Activated CD8-positive, alpha-beta memory T cell treated with anti-CD3 and anti-CD28 coated beads, Interleukin-2, amount 10 ng/mL, durations not matched to agents 7 days and 5 days (primary cell): ENCODE measurements around the gene ITGB8. TPM values are rescaled to one million over a fixed set of nuclear protein-coding genes. Genes with fewer than 3 reads are reported as not detected.
"Not testable (repeated sequence)": the region's sequence is repeated elsewhere in the genome, so short reads cannot be mapped to it uniquely, and the experiment has no call there.

Experiments
- ATAC-seq: fragments of 150-1000 bp; cut with Tn5 transposase; one replicate; pipeline ENCODE4 v1.10.0; 2021; ENCODE audit warnings: moderate library complexity
- CTCF ChIA-PET: fragments of 350-600 bp; sonication (Branson Sonifier 250); formaldehyde crosslinking; loops from one replicate; lab custom pipeline; 2021; ENCODE audit warnings: antibody characterized with exemption; lab: Charles Lee
- DNase-seq: peaks from one replicate; pipeline ENCODE4 v3.0.0-alpha.2; 2020
- H3K27ac Mint-ChIP-seq: one replicate; pipeline ENCODE4 v1.8.0; 2021; ENCODE audit warnings: mild to moderate bottlenecking, mixed read lengths
- H3K27me3 Mint-ChIP-seq: one replicate; pipeline ENCODE4 v1.8.0; 2021; ENCODE audit warnings: mixed read lengths
- H3K36me3 Mint-ChIP-seq: one replicate; pipeline ENCODE4 v1.8.0; 2021; ENCODE audit warnings: mild to moderate bottlenecking, mixed read lengths
- H3K4me1 Mint-ChIP-seq: one replicate; pipeline ENCODE4 v1.8.0; 2021; ENCODE audit warnings: mixed read lengths
- H3K4me3 Mint-ChIP-seq: one replicate; pipeline ENCODE4 v1.8.0; 2021; ENCODE audit warnings: mild to moderate bottlenecking, moderate library complexity, mixed read lengths
- H3K9me3 Mint-ChIP-seq: one replicate; pipeline ENCODE4 v1.8.0; 2022; ENCODE audit warnings: low read depth, mixed read lengths
- total RNA-seq, 2 experiments: library from RNA; stranded (reverse); gene quantifications; one replicate each; pipeline ENCODE4 v1.2.3, GENCODE V29; 2021

Gene ITGB8
- total RNA-seq, 2 experiments from 2014 or later, result 0.06 to 0.07 TPM

GRCh38 chr7:20383351-20383750, 52.7 kb downstream of the ITGB8 start:
- Mint-ChIP-seq H3K4me1 (no peaks in the 10 kb centered on the region), H3K27me3 (no peaks in the 10 kb centered on the region), H3K36me3 (no peaks in the 10 kb centered on the region), H3K27ac (no peak overlapping the region), H3K4me3 (no peak overlapping the region), H3K9me3 (no peaks in the 10 kb centered on the region)
- DNase-seq (no peak), ATAC-seq (no peak)
- CTCF ChIA-PET, result no interaction called here

DNA sequence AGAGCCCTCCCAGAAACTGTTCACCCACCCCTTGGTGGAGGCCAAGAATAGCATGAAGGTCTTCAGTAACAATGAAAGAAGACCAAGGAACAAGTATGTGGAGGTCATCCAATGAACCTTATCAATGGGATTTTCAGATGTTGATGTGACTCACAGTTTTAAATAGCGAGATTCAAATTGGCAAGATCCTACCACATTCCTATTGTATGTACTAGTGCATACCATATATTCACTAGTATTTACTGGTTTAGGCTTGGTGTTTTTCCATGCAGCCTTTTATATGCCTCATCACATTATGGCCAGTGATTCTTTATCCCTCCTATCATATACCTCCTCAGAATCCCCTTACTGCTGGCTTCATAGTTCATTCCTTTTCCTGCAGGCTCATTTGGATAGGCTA, 54.4 kb downstream of the ITGB8 start:
- Mint-ChIP-seq H3K27ac (no peak overlapping the region), H3K36me3 (no peaks in the 10 kb centered on the region), H3K4me3 (no peak overlapping the region), H3K9me3 (no peaks in the 10 kb centered on the region), H3K4me1 (no peaks in the 10 kb centered on the region), H3K27me3 (no peaks in the 10 kb centered on the region)
- DNase-seq (no peak), ATAC-seq (no peak)
- CTCF ChIA-PET, result no interaction called here

DNA sequence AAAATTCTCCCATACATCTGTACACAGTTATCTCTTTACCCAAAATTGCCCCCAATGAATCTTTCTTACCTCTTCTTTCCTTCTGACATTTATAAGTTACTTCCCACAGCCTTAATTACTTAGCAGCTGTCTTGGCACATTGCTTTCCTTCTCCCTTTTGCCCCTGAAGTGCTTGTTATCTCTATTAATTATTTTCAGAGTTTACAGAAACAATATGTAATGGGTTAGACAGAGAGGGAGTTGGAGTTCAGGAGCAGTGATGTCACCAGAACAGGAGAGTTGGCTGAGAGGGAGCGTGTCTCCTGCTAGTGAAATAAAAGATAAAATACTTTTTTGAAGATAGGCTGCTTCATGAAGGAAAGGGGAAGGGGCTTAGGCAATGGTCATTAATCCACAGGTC, 57.4 kb downstream of the ITGB8 start:
- no peak for ATAC-seq
- Mint-ChIP-seq H3K27me3 (no peaks in the 10 kb centered on the region), H3K36me3 (no peaks in the 10 kb centered on the region), H3K27ac (no peak overlapping the region), H3K4me3 (no peak overlapping the region), H3K4me1 (no peaks in the 10 kb centered on the region), H3K9me3 (no peaks in the 10 kb centered on the region)
- CTCF ChIA-PET, result no interaction called here
- DNase-seq, result no peak

DNA sequence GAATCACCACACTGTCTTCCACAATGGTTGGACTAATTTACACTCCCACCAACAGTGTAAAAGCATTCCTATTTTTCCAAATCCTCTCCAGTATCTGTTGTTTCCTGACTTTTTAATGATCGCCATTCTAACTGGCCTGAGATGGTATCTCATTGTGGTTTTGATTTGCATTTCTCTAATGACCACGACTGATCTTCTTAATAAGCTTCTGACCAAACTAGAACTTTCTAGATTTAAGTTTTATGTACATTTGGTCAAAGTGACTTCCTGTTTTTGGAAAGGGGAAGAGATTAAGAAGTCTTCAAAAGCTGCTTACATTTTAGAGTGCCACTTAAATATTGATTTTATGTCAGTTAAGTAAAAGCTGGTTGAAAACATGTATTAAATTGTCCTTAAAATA, 58.5 kb downstream of the ITGB8 start:
- not testable (repeated sequence) for H3K27ac Mint-ChIP-seq

GRCh38 chr7:20393021-20393610, 62.4 kb downstream of the ITGB8 start:
- H3K27ac Mint-ChIP-seq, result no peak overlapping the region
- H3K9me3 Mint-ChIP-seq, result no peaks in the 10 kb centered on the region
- no peak overlapping the region for H3K4me3 Mint-ChIP-seq

More for the DNA sequence above, 58.5 kb downstream of the ITGB8 start:
- H3K27me3 Mint-ChIP-seq, CTCF ChIA-PET, ATAC-seq, H3K4me3 Mint-ChIP-seq, H3K4me1 Mint-ChIP-seq, DNase-seq, H3K9me3 Mint-ChIP-seq, H3K36me3 Mint-ChIP-seq: not testable (repeated sequence)

DNA sequence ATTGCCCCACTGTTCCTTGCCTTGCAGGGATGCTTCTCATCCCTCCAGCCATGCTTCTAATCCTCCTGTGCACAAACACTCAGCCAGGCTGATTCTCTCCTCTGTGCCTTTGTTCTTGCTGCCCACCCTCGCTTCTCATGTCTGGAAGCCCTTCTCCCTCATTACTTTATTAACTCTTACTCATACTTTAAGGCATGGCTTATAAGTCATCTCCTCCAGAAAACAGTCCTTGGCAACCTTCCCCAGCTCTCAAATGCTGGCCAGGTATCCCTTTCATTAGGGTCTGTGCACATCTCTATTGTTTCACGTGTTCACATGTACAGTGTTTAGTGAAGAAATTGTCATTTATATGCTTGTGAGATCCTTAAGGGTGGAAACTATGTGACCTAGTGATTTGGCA, 62.9 kb downstream of the ITGB8 start:
- ATAC-seq, result no peak
- Mint-ChIP-seq H3K27ac (no peak overlapping the region), H3K4me1 (no peaks in the 10 kb centered on the region), H3K36me3 (no peaks in the 10 kb centered on the region), H3K9me3 (no peaks in the 10 kb centered on the region), H3K4me3 (no peak overlapping the region), H3K27me3 (no peaks in the 10 kb centered on the region)
- CTCF ChIA-PET, result no interaction called here
- DNase-seq, result no peak

More at GRCh38 chr7:20393021-20393610, 62.4 kb downstream of the ITGB8 start:
- Mint-ChIP-seq H3K4me1 (no peaks in the 10 kb centered on the region), H3K27me3 (no peaks in the 10 kb centered on the region), H3K36me3 (no peaks in the 10 kb centered on the region)
- CTCF ChIA-PET, result no interaction called here
- ATAC-seq (no peak), DNase-seq (no peak)

DNA sequence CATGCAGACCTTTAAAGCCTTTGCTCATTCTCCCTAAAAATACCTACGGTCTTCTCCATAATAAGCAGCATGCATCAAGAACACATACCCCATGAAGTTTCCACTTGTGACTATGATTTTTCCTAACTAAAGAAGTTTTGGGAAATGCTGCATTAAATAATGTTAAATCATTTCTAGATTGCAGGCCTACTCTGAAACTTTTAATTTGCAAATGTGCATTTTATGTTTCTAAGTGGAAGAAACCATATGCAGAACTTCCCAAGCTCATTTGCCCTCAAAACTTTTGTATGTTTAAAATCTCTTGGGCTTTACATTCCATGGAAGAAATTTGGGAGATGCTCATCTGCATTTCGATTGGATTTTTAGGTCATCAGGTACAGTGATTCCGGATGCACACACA, 63.6 kb downstream of the ITGB8 start:
- H3K4me1 Mint-ChIP-seq, result no peaks in the 10 kb centered on the region

DNA sequence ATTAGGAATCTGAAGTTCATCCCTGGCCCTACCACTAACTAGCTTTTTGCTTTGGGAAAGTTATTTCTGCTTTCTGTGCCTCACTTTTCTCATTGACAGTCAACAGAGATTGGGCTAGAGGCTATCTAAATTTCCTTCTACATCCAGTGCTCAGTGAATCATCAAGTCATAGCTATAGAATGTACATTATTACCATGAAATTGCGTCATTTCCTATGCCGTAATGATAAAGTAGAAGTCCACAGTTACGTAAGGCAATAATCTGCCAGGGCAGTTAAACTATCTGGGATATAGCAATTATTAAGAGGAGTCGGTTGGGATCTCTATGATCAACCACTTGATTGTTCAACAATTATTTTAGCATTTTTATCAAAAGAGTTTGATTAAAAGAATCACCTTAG, 64.4 kb downstream of the ITGB8 start:
- no peak for ATAC-seq
- H3K36me3 Mint-ChIP-seq, result no peaks in the 10 kb centered on the region
- no peaks in the 10 kb centered on the region for H3K27me3 Mint-ChIP-seq
- no peak for DNase-seq
- no peaks in the 10 kb centered on the region for H3K9me3 Mint-ChIP-seq
- H3K4me1 Mint-ChIP-seq, result no peaks in the 10 kb centered on the region
- no peak overlapping the region for H3K4me3 Mint-ChIP-seq
- CTCF ChIA-PET, result no interaction called here
- no peak overlapping the region for H3K27ac Mint-ChIP-seq

More for the DNA sequence above, 63.6 kb downstream of the ITGB8 start:
- no peak for DNase-seq
- CTCF ChIA-PET, result no interaction called here
- no peak overlapping the region for H3K4me3 Mint-ChIP-seq
- H3K9me3 Mint-ChIP-seq, result no peaks in the 10 kb centered on the region
- no peak overlapping the region for H3K27ac Mint-ChIP-seq
- ATAC-seq, result no peak
- H3K36me3 Mint-ChIP-seq, result no peaks in the 10 kb centered on the region
- no peaks in the 10 kb centered on the region for H3K27me3 Mint-ChIP-seq

GRCh38 chr7:20395511-20395910, 64.8 kb downstream of the ITGB8 start:
- CTCF ChIA-PET, result no interaction called here
- H3K27me3 Mint-ChIP-seq, result no peaks in the 10 kb centered on the region
- H3K27ac Mint-ChIP-seq, result no peak overlapping the region

GRCh38 chr7:20399521-20399920, 68.8 kb downstream of the ITGB8 start:
- H3K4me1 Mint-ChIP-seq, result no peaks in the 10 kb centered on the region
- H3K36me3 Mint-ChIP-seq, result no peaks in the 10 kb centered on the region
- no peak for DNase-seq
- no peaks in the 10 kb centered on the region for H3K9me3 Mint-ChIP-seq
- ATAC-seq, result no peak
- no peak overlapping the region for H3K4me3 Mint-ChIP-seq
- H3K27me3 Mint-ChIP-seq, result no peaks in the 10 kb centered on the region
- CTCF ChIA-PET, result interaction anchor here (0.8 kb wide), 1 partner anchor 473 kb away, joined by 3 read pairs; no protein-coding TSS in a partner anchor
- no peak overlapping the region for H3K27ac Mint-ChIP-seq

More at GRCh38 chr7:20395511-20395910, 64.8 kb downstream of the ITGB8 start:
- H3K36me3 Mint-ChIP-seq, result no peaks in the 10 kb centered on the region
- H3K4me1 Mint-ChIP-seq, result no peaks in the 10 kb centered on the region
- ATAC-seq, result no peak
- DNase-seq, result no peak
- H3K4me3 Mint-ChIP-seq, result no peak overlapping the region
- no peaks in the 10 kb centered on the region for H3K9me3 Mint-ChIP-seq

GRCh38 chr7:20401861-20402746, 71.4 kb downstream of the ITGB8 start:
- Mint-ChIP-seq H3K4me1 (no peaks in the 10 kb centered on the region), H3K27me3 (no peaks in the 10 kb centered on the region), H3K4me3 (no peak overlapping the region), H3K27ac (no peak overlapping the region), H3K9me3 (no peaks in the 10 kb centered on the region), H3K36me3 (no peaks in the 10 kb centered on the region)
- DNase-seq, result no peak
- CTCF ChIA-PET, result no interaction called here
- ATAC-seq, result no peak

DNA sequence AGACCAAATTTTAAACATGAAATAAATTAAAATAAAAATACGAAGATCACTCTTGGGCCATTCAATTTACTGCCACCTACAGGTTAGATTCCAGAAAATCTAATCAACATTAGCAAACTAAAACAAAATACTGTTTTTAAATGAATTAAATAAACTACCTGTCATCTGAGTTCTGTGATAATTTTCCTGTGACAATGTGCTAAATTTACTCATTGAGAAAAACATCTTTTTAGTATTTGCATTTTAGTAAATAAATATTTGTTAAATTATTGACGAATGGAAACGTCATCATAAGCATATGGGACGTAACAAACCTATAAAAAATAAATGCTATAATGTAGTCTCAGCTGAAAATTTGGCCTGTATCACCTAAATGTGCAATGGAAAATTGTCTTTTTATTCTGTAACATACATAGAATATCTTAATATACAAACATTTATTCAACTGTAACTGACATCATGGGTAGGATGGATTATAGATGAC, 72.1 kb downstream of the ITGB8 start:
- ATAC-seq (no peak), DNase-seq (no peak)
- no peaks in the 10 kb centered on the region for H3K4me1 Mint-ChIP-seq
- H3K4me3 Mint-ChIP-seq, result no peak overlapping the region
- no peaks in the 10 kb centered on the region for H3K9me3 Mint-ChIP-seq
- no peaks in the 10 kb centered on the region for H3K27me3 Mint-ChIP-seq
- H3K27ac Mint-ChIP-seq, result no peak overlapping the region
- H3K36me3 Mint-ChIP-seq, result no peaks in the 10 kb centered on the region
- CTCF ChIA-PET, result interaction anchor here (0.6 kb wide), 2 partner anchors 1306 to 1432 kb away, joined by 3 read pairs; no protein-coding TSS in a partner anchor

DNA sequence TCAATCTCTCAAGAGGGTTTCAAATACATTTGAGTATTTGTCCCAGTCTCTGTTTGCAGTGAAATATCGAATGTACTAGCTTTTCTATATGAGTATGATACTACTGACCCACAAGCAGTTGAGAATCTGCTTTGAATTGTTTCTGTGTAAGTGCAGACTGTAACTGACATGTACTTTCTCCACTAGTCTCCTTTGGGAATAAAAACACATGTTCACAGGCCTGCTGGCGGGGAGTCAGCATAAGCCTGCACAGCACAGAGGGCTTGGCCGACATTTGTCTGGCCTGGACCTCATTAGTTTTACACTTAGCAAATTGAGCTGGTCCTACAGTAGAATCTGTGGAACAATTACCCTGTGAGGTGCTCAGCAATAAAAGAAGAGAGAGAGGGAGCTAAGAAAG, 72.6 kb downstream of the ITGB8 start:
- no peak for ATAC-seq
- H3K27me3 Mint-ChIP-seq, result no peaks in the 10 kb centered on the region
- no peaks in the 10 kb centered on the region for H3K4me1 Mint-ChIP-seq
- H3K36me3 Mint-ChIP-seq, result no peaks in the 10 kb centered on the region
- H3K27ac Mint-ChIP-seq, result no peak overlapping the region
- no peaks in the 10 kb centered on the region for H3K9me3 Mint-ChIP-seq
- H3K4me3 Mint-ChIP-seq, result no peak overlapping the region
- DNase-seq, result no peak
- CTCF ChIA-PET, result interaction anchor here (0.6 kb wide), 2 partner anchors 1307 to 1432 kb away, joined by 3 read pairs; no protein-coding TSS in a partner anchor

- DNase-seq (no peak), ATAC-seq (no peak)
- Mint-ChIP-seq H3K9me3 (no peaks in the 10 kb centered on the region), H3K27ac (no peak overlapping the region), H3K27me3 (no peaks in the 10 kb centered on the region), H3K36me3 (no peaks in the 10 kb centered on the region), H3K4me1 (no peaks in the 10 kb centered on the region), H3K4me3 (no peak overlapping the region)
- CTCF ChIA-PET, result no interaction called here
These were observed 73.6 kb downstream of the ITGB8 start for GRCh38 chr7:20404320-20404719.
